Activated CD8-positive, alpha-beta T cell treated with anti-CD3 and anti-CD28 coated beads, Interleukin-2, amount 10 ng/mL, durations not matched to agents 7 days and 5 days (primary cell): ENCODE measurements around the gene GRIA4. TPM values are rescaled to one million over a fixed set of nuclear protein-coding genes. Genes with fewer than 3 reads are reported as not detected.

Experiments used
- ATAC-seq: fragments of 150-1000 bp; cut with Tn5 transposase; one replicate; pipeline ENCODE4 v1.10.0; 2021; ENCODE audit warnings: moderate library complexity
- CTCF ChIA-PET: fragments of 350-600 bp; sonication (Branson Sonifier 250); formaldehyde crosslinking; loops from one replicate; lab custom pipeline; 2021; ENCODE audit warnings: antibody characterized with exemption; lab: Charles Lee
- POLR2A ChIA-PET: fragments of 350-600 bp; sonication (Branson Sonifier 250); formaldehyde crosslinking; loops from one replicate; lab custom pipeline; 2021; ENCODE audit warnings: antibody characterized with exemption; lab: Charles Lee
- DNase-seq: peaks from one replicate; pipeline ENCODE4 v3.0.0-alpha.2; 2020
- H3K27ac Mint-ChIP-seq: one replicate; pipeline ENCODE4 v1.8.0; 2021; ENCODE audit warnings: mild to moderate bottlenecking, mixed read lengths
- H3K27me3 Mint-ChIP-seq: one replicate; pipeline ENCODE4 v1.8.0; 2021; ENCODE audit warnings: low read depth, mixed read lengths
- H3K36me3 Mint-ChIP-seq: one replicate; pipeline ENCODE4 v1.8.0; 2021; ENCODE audit warnings: low read depth, mixed read lengths
- H3K4me1 Mint-ChIP-seq: one replicate; pipeline ENCODE4 v1.8.0; 2021; ENCODE audit warnings: low read depth, mixed read lengths
- H3K4me3 Mint-ChIP-seq: one replicate; pipeline ENCODE4 v1.8.0; 2021; ENCODE audit warnings: mild to moderate bottlenecking, mixed read lengths
- H3K9me3 Mint-ChIP-seq: one replicate; pipeline ENCODE4 v1.8.0; 2022; ENCODE audit warnings: mixed read lengths; ENCODE audit not compliant: insufficient read depth
- total RNA-seq, 2 experiments: library from RNA; stranded (reverse); gene quantifications; one replicate each; pipeline ENCODE4 v1.2.3, GENCODE V29; 2021

The GRIA4 gene
- not detected for total RNA-seq

GRCh38 chr11:105609832-105610781, at the start of gene GRIA4:
TSS of gene GRIA4 (plus strand) at chr11:105610073. CDS start at chr11:105610998, 925 bp downstream.
- H3K4me3 Mint-ChIP-seq, result peak within 1 kb of the TSS; percentile 9
- peak; percentile 36 for ATAC-seq

GRCh38 chr11:105573091-105573490, 36.8 kb upstream of the GRIA4 start:
- CTCF ChIA-PET, result no interaction called here
- no peaks in the 10 kb centered on the region for H3K36me3 Mint-ChIP-seq
- no peak for ATAC-seq
- no peaks in the 10 kb centered on the region for H3K27me3 Mint-ChIP-seq
- H3K4me3 Mint-ChIP-seq, result no peak overlapping the region
- H3K4me1 Mint-ChIP-seq, result no peaks in the 10 kb centered on the region
- POLR2A ChIA-PET, result no interaction called here
- DNase-seq, result no peak
- H3K9me3 Mint-ChIP-seq, result no peaks in the 10 kb centered on the region
- H3K27ac Mint-ChIP-seq, result no peak overlapping the region

More at GRCh38 chr11:105609832-105610781, at the start of gene GRIA4:
- Mint-ChIP-seq H3K9me3 (no peaks in the 10 kb centered on the region), H3K27ac (no peak within 1 kb of the TSS), H3K36me3 (no peaks in the 10 kb centered on the region), H3K27me3 (peaks cover 37% of the 10 kb centered on the region), H3K4me1 (peaks cover 4% of the 10 kb centered on the region)
- POLR2A ChIA-PET, result no interaction called here
- DNase-seq, result no peak
- CTCF ChIA-PET, result no interaction called here

DNA sequence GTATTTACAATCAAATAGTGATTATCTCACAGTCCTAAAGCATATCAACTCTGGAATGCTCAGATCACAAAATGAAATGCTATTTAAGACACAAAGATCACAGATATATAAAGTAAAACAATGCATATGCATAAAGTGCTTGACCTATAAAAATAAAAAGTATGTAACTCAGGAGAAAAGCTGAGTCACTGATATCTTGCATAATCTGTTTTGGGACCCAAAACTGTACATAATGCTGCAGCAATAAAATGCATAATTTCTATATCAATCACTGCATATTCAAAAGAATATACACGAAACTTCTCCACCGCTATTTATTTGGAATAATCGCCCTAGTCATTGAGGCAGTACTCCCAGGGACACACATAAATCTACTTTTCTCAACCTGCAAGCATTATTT, 34.9 kb upstream of the GRIA4 start:
- no peaks in the 10 kb centered on the region for H3K27me3 Mint-ChIP-seq
- H3K4me1 Mint-ChIP-seq, result no peaks in the 10 kb centered on the region
- H3K36me3 Mint-ChIP-seq, result no peaks in the 10 kb centered on the region
- ChIA-PET CTCF (no interaction called here), POLR2A (no interaction called here)
- ATAC-seq, result no peak
- H3K4me3 Mint-ChIP-seq, result no peak overlapping the region
- no peak overlapping the region for H3K27ac Mint-ChIP-seq
- no peak for DNase-seq
- H3K9me3 Mint-ChIP-seq, result no peaks in the 10 kb centered on the region

- no peaks in the 10 kb centered on the region for H3K9me3 Mint-ChIP-seq
- ATAC-seq (no peak), DNase-seq (no peak)
- POLR2A ChIA-PET, result no interaction called here
- no peak overlapping the region for H3K4me3 Mint-ChIP-seq
- H3K27me3 Mint-ChIP-seq, result no peaks in the 10 kb centered on the region
- CTCF ChIA-PET, result no interaction called here
- H3K36me3 Mint-ChIP-seq, result no peaks in the 10 kb centered on the region
- H3K4me1 Mint-ChIP-seq, result no peaks in the 10 kb centered on the region
- no peak overlapping the region for H3K27ac Mint-ChIP-seq
These were observed 32.2 kb upstream of the GRIA4 start for GRCh38 chr11:105577641-105578040.

DNA sequence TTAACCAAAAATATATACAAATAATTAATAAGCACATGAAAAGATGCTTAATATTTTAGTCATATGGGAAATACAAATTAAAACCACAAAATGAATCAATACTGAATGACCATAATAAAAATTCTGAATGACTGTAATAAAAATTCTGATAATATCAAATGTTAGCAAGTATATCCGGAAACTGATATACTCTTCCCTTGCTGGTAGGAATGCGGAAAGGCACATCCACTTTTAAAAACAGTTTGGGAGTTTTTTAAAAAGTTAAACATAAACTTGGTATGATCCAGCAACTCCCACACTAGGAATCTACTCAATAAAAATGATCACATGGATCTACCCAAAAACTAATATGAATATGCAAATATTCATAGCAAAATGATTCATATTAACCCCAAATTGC, 30.8 kb upstream of the GRIA4 start:
- no peak for ATAC-seq
- no peak overlapping the region for H3K27ac Mint-ChIP-seq
- H3K9me3 Mint-ChIP-seq, result no peaks in the 10 kb centered on the region
- DNase-seq, result no peak
- CTCF ChIA-PET, result no interaction called here
- H3K4me1 Mint-ChIP-seq, result no peaks in the 10 kb centered on the region
- POLR2A ChIA-PET, result no interaction called here
- H3K4me3 Mint-ChIP-seq, result no peak overlapping the region
- H3K27me3 Mint-ChIP-seq, result no peaks in the 10 kb centered on the region
- no peaks in the 10 kb centered on the region for H3K36me3 Mint-ChIP-seq

DNA sequence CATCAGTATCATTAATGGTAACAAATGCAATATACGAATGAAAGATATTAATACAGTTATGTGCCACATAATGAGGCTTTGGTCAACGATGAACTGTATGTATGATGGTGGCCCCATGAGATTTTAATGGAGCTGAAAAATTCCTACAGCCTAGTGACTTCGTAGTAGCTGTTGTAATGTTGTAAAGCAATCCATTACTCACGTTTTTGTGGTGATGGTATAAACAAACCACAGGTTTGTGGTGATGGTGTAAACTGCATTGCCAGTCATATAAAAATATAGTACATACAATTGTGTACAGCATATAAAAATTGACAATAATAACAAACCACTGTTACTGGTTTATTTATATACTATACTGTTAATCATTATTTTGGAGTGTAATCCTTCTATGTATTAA, 27.4 kb upstream of the GRIA4 start:
- Mint-ChIP-seq H3K36me3 (no peaks in the 10 kb centered on the region), H3K4me3 (no peak overlapping the region), H3K27ac (no peak overlapping the region), H3K27me3 (no peaks in the 10 kb centered on the region), H3K9me3 (no peaks in the 10 kb centered on the region), H3K4me1 (no peaks in the 10 kb centered on the region)
- POLR2A ChIA-PET, result no interaction called here
- no peak for DNase-seq
- CTCF ChIA-PET, result no interaction called here
- no peak for ATAC-seq

DNA sequence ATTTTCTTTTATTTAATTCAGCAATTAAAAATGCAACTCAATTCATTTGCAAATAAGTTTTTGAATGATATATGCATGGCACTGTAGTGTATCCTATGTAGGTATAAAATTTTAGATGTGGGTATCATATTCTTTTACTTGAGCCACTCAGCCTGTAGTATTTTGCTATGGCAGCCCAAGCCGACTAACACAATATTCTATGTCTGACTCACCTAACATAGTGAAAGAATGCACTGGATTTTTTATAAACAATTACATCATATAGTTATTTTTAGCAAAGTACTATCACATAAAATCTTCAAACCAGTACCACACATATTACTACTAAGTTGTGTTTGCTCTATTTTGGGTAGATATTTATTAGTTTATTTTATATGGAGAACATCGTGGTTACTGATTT, 21.9 kb upstream of the GRIA4 start:
- no peak overlapping the region for H3K4me3 Mint-ChIP-seq
- H3K9me3 Mint-ChIP-seq, result no peaks in the 10 kb centered on the region
- H3K36me3 Mint-ChIP-seq, result no peaks in the 10 kb centered on the region
- ChIA-PET CTCF (no interaction called here), POLR2A (no interaction called here)
- H3K27ac Mint-ChIP-seq, result no peak overlapping the region
- DNase-seq (no peak), ATAC-seq (no peak)
- H3K4me1 Mint-ChIP-seq, result no peaks in the 10 kb centered on the region
- no peaks in the 10 kb centered on the region for H3K27me3 Mint-ChIP-seq

DNA sequence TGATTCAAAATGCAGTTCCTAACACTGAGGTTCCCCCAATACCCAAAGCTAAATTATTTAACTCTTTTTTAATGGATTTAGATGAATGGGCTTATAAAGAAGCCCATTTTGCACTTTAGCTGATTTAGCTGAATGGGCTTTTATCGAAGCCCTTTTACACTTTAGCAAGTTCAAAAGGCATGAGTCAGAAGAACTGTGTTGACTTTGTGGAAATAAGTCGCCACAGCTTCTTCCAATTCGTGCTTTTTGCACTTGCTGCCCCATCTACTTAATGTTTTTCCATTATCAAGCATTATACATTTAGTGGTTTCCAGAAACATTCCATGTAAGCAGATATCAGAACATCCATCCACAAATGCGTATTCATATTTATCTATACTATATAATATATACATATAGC, 20.5 kb upstream of the GRIA4 start:
- POLR2A ChIA-PET, result no interaction called here

GRCh38 chr11:105592035-105592434, 17.8 kb upstream of the GRIA4 start:
- Mint-ChIP-seq H3K27me3 (no peaks in the 10 kb centered on the region), H3K9me3 (no peaks in the 10 kb centered on the region), H3K36me3 (no peaks in the 10 kb centered on the region), H3K4me1 (no peaks in the 10 kb centered on the region), H3K27ac (no peak overlapping the region), H3K4me3 (no peak overlapping the region)
- CTCF ChIA-PET, result no interaction called here
- POLR2A ChIA-PET, result no interaction called here
- ATAC-seq, result no peak
- DNase-seq, result no peak

More for the DNA sequence above, 20.5 kb upstream of the GRIA4 start:
- H3K4me1 Mint-ChIP-seq, result no peaks in the 10 kb centered on the region
- DNase-seq, result no peak
- H3K9me3 Mint-ChIP-seq, result no peaks in the 10 kb centered on the region
- H3K36me3 Mint-ChIP-seq, result no peaks in the 10 kb centered on the region
- no peak overlapping the region for H3K4me3 Mint-ChIP-seq
- CTCF ChIA-PET, result no interaction called here
- H3K27ac Mint-ChIP-seq, result no peak overlapping the region
- H3K27me3 Mint-ChIP-seq, result no peaks in the 10 kb centered on the region
- ATAC-seq, result no peak

GRCh38 chr11:105598371-105598770, 11.5 kb upstream of the GRIA4 start:
- ATAC-seq (no peak), DNase-seq (no peak)
- ChIA-PET CTCF (no interaction called here), POLR2A (no interaction called here)
- Mint-ChIP-seq H3K27me3 (no peaks in the 10 kb centered on the region), H3K4me1 (no peaks in the 10 kb centered on the region), H3K4me3 (no peak overlapping the region), H3K36me3 (no peaks in the 10 kb centered on the region), H3K27ac (no peak overlapping the region), H3K9me3 (no peaks in the 10 kb centered on the region)

DNA sequence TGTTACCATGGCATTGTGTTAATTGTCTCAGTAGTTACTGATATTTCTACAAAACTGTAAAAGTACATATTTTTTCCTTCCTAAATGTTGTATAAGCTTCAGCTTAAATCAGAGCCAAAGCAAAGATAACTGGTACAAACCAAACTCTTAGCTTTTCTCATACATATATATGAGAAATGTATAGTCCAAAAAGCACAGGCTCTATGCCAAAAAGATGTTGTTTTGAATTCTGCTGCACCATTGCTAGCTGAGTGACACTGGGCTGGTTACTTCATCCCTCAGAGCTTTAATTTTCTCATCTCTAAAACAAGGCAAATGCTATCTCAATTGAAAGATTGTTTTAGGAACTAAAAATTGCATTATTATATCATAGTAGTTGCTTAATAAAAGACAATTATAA, 6.7 kb upstream of the GRIA4 start:
- Mint-ChIP-seq H3K9me3 (no peaks in the 10 kb centered on the region), H3K4me3 (no peak overlapping the region), H3K27me3 (no peaks in the 10 kb centered on the region), H3K36me3 (no peaks in the 10 kb centered on the region), H3K4me1 (no peaks in the 10 kb centered on the region), H3K27ac (no peak overlapping the region)
- ChIA-PET POLR2A (no interaction called here), CTCF (no interaction called here)
- DNase-seq (no peak), ATAC-seq (no peak)

DNA sequence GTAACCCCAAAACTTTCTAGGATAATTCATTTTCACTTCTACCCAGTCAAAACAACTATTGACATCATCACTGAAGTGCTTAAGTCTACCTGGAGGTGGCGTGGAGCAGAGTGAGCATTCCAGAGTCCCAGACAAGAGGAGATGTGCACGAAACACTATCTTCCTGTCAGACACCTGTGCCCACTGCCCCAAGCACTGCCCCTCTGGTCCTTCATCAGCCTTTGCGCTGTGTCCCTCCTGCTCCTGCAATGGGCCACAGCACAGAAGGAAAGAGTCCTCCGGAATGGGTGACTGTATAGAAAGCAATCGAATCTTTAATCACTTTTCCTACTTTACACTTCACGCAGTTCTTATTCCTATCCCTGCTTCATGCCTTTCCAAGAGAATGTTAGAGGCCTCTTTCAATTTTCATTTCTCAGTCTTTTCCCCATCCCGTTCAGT, 512 bp upstream of the GRIA4 start:
- ATAC-seq (peak; percentile 49), DNase-seq (no peak)
- CTCF ChIA-PET, result no interaction called here
- POLR2A ChIA-PET, result no interaction called here
- Mint-ChIP-seq H3K4me3 (no peak overlapping the region), H3K4me1 (peaks cover 4% of the 10 kb centered on the region), H3K27ac (no peak overlapping the region), H3K9me3 (no peaks in the 10 kb centered on the region), H3K36me3 (no peaks in the 10 kb centered on the region), H3K27me3 (peaks cover 37% of the 10 kb centered on the region)
